ENCODE data around the gene C1QTNF6.
"Not testable (repeated sequence)": the region's sequence is repeated elsewhere in the genome, so short reads cannot be mapped to it uniquely, and the experiment has no call there.

Gene C1QTNF6

GRCh38 chr22:37176464-37177061 lies 11.5 kb downstream of the C1QTNF6 start:
- peak; percentile 82 for DNase-seq (ENCODE audit: low spot score)

- DNase-seq (ENCODE audit: low spot score), result no peak
Observed at GRCh38 chr22:37175414-37176281, 12.4 kb downstream of the C1QTNF6 start.

- no peak for DNase-seq (ENCODE audit: low spot score)
Observed at GRCh38 chr22:37174964-37175363, 13.1 kb downstream of the C1QTNF6 start.

GRCh38 chr22:37173709-37174108 lies 14.3 kb downstream of the C1QTNF6 start:
- no peak for DNase-seq (ENCODE audit: low spot score)

GRCh38 chr22:37172266-37173245 lies 15.5 kb downstream of the C1QTNF6 start:
- DNase-seq (ENCODE audit: low spot score), result no peak

- no peak for DNase-seq (ENCODE audit: low spot score)
Observed at GRCh38 chr22:37171662-37172061, 16.4 kb downstream of the C1QTNF6 start.

GRCh38 chr22:37170689-37171405 lies 17.2 kb downstream of the C1QTNF6 start:
- not testable (repeated sequence) for DNase-seq (ENCODE audit: low spot score)

GRCh38 chr22:37169947-37170688 lies 17.9 kb downstream of the C1QTNF6 start:
- no peak for DNase-seq (ENCODE audit: low spot score)

- DNase-seq (ENCODE audit: low spot score), result no peak
Observed at GRCh38 chr22:37169406-37169805, 18.6 kb downstream of the C1QTNF6 start.

- DNase-seq (ENCODE audit: low spot score), result no peak
Observed at GRCh38 chr22:37167981-37168647, 19.9 kb downstream of the C1QTNF6 start.

GRCh38 chr22:37167176-37167980 lies 20.7 kb downstream of the C1QTNF6 start:
- DNase-seq (ENCODE audit: low spot score), result no peak

- DNase-seq (ENCODE audit: low spot score), result peak; percentile 90
Observed at GRCh38 chr22:37166675-37167066, 21.4 kb downstream of the C1QTNF6 start.

- no peak for DNase-seq (ENCODE audit: low spot score)
Observed at GRCh38 chr22:37165940-37166674, 21.9 kb downstream of the C1QTNF6 start.

GRCh38 chr22:37165066-37165465 lies 23.0 kb downstream of the C1QTNF6 start:
- DNase-seq (ENCODE audit: low spot score), result no peak

GRCh38 chr22:37164505-37164887 lies 23.6 kb downstream of the C1QTNF6 start:
- no peak for DNase-seq (ENCODE audit: low spot score)

- no peak for DNase-seq (ENCODE audit: low spot score)
Observed at GRCh38 chr22:37163575-37164504, 24.2 kb downstream of the C1QTNF6 start.

GRCh38 chr22:37163096-37163489 lies 25.0 kb downstream of the C1QTNF6 start:
- DNase-seq (ENCODE audit: low spot score), result no peak

Data from Ammon's horn (tissue), 1 donor.